Measurements from ENCODE around the gene ATP6V0C. TPM values are rescaled to one million over a fixed set of nuclear protein-coding genes. Genes with fewer than 3 reads are reported as not detected.

The ATP6V0C gene
- total and polyA plus RNA-seq, 2 of the 13 experiments (the other 11 are each of a cell fraction or from before 2014, with no cell fraction given): 10.4 to 20.1 TPM

DNA sequence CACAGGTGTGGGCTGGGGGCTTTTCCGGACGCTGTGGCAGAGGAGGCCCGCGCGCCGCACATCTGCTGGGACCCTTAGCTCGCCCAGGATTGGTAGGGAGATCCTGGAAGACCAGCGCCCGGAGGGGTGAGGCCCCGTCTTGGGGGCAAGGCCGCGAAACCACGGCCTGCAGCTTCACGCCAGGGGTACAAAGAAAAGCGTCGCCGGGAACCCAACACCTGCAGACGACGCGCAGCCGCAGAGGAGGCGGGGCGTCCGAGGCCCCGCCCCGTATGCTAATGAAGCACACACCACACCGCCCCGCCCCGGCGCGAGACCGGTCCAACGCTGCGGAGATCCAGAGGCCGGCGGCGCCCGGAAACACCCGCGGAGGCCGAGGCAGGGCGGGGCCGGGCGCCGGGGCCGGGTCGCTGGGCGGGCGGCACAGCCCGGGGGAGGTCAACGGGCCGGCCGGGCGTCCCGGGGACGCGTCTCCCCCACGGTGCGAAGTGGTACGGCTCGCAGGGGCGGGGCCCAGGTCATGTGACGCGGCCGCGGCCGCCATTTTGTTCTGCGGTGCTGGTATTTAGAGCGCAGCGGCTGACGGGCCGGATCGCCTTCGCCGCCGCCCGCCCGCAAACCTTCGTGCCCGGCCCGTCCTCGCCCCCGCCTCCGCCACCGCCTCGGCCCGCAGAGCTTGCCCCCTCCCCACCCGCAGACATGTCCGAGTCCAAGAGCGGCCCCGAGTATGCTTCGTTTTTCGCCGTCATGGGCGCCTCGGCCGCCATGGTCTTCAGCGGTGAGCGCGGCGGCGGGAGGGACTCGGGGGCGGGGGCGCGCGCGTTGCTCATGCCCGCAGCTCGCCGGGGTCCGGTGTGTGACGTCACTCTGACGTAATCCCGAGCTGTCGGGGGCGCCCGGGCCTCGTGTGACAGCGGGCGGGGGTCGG is at the start of gene ATP6V0C (continued):
- peak; percentile 3; the same call in 1 of the 2 replicates for TF ChIP-seq ZZZ3 (CRISPR knock-in tag; IDR thresholded peaks at IDR 0.05; ENCODE audit: borderline replicate concordance)
- TF ChIP-seq BRD4 (CRISPR knock-in tag; IDR thresholded peaks at IDR 0.05): 0 out of 2 replicates have a peak, but pooled peaks have one; percentile 35
- 0 out of 2 replicates have a peak, but pooled peaks have one; percentile 9 for TF ChIP-seq ZNF567 (CRISPR knock-in tag; IDR thresholded peaks at IDR 0.05; ENCODE audit: borderline replicate concordance)
- TF ChIP-seq, protein P1, sequence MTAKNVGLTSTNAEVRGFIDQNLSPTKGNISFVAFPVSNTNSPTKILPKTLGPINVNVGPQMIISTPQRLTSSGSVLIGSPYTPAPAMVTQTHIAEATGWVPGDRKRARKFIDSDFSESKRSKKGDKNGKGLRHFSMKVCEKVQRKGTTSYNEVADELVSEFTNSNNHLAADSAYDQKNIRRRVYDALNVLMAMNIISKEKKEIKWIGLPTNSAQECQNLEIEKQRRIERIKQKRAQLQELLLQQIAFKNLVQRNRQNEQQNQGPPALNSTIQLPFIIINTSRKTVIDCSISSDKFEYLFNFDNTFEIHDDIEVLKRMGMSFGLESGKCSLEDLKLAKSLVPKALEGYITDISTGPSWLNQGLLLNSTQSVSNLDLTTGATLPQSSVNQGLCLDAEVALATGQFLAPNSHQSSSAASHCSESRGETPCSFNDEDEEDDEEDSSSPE (CRISPR knock-in tag; IDR thresholded peaks at IDR 0.05): no peak
- no peak for TF ChIP-seq PRPF4 (IDR thresholded peaks at IDR 0.05; ENCODE audit: low read depth, low read length, poor library complexity, severe bottlenecking)
- TF ChIP-seq, protein P2, sequence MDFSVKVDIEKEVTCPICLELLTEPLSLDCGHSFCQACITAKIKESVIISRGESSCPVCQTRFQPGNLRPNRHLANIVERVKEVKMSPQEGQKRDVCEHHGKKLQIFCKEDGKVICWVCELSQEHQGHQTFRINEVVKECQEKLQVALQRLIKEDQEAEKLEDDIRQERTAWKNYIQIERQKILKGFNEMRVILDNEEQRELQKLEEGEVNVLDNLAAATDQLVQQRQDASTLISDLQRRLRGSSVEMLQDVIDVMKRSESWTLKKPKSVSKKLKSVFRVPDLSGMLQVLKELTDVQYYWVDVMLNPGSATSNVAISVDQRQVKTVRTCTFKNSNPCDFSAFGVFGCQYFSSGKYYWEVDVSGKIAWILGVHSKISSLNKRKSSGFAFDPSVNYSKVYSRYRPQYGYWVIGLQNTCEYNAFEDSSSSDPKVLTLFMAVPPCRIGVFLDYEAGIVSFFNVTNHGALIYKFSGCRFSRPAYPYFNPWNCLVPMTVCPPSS (IDR thresholded peaks at IDR 0.05): no peak
- no peak for TF ChIP-seq ZNF30 (CRISPR knock-in tag; IDR thresholded peaks at IDR 0.05)
- TF ChIP-seq ZSCAN9 (CRISPR knock-in tag; IDR thresholded peaks at IDR 0.05; ENCODE audit: borderline replicate concordance): no peak
- no peak for TF ChIP-seq SNAPC2 (CRISPR knock-in tag; IDR thresholded peaks at IDR 0.05)
- TF ChIP-seq ZNF891 (CRISPR knock-in tag; IDR thresholded peaks at IDR 0.05): no peak
- TF ChIP-seq, protein P3, sequence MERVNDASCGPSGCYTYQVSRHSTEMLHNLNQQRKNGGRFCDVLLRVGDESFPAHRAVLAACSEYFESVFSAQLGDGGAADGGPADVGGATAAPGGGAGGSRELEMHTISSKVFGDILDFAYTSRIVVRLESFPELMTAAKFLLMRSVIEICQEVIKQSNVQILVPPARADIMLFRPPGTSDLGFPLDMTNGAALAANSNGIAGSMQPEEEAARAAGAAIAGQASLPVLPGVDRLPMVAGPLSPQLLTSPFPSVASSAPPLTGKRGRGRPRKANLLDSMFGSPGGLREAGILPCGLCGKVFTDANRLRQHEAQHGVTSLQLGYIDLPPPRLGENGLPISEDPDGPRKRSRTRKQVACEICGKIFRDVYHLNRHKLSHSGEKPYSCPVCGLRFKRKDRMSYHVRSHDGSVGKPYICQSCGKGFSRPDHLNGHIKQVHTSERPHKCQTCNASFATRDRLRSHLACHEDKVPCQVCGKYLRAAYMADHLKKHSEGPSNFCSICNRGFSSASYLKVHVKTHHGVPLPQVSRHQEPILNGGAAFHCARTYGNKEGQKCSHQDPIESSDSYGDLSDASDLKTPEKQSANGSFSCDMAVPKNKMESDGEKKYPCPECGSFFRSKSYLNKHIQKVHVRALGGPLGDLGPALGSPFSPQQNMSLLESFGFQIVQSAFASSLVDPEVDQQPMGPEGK (CRISPR knock-in tag; IDR thresholded peaks at IDR 0.05): peak; percentile 2; the same call in 1 of the 2 replicates
- TF ChIP-seq RELA (CRISPR knock-in tag; IDR thresholded peaks at IDR 0.05): no peak
- TF ChIP-seq ARNT (IDR thresholded peaks at IDR 0.05): no peak
- TF ChIP-seq, protein P4, sequence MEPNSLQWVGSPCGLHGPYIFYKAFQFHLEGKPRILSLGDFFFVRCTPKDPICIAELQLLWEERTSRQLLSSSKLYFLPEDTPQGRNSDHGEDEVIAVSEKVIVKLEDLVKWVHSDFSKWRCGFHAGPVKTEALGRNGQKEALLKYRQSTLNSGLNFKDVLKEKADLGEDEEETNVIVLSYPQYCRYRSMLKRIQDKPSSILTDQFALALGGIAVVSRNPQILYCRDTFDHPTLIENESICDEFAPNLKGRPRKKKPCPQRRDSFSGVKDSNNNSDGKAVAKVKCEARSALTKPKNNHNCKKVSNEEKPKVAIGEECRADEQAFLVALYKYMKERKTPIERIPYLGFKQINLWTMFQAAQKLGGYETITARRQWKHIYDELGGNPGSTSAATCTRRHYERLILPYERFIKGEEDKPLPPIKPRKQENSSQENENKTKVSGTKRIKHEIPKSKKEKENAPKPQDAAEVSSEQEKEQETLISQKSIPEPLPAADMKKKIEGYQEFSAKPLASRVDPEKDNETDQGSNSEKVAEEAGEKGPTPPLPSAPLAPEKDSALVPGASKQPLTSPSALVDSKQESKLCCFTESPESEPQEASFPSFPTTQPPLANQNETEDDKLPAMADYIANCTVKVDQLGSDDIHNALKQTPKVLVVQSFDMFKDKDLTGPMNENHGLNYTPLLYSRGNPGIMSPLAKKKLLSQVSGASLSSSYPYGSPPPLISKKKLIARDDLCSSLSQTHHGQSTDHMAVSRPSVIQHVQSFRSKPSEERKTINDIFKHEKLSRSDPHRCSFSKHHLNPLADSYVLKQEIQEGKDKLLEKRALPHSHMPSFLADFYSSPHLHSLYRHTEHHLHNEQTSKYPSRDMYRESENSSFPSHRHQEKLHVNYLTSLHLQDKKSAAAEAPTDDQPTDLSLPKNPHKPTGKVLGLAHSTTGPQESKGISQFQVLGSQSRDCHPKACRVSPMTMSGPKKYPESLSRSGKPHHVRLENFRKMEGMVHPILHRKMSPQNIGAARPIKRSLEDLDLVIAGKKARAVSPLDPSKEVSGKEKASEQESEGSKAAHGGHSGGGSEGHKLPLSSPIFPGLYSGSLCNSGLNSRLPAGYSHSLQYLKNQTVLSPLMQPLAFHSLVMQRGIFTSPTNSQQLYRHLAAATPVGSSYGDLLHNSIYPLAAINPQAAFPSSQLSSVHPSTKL (CRISPR knock-in tag; IDR thresholded peaks at IDR 0.05): no peak
- TF ChIP-seq MBD4 (IDR thresholded peaks at IDR 0.05; ENCODE audit: borderline replicate concordance, low read length): no peak
- TF ChIP-seq HOXD1 (CRISPR knock-in tag; IDR thresholded peaks at IDR 0.05): 0 out of 2 replicates have a peak, but pooled peaks have one; percentile 40
- TF ChIP-seq TBP (CRISPR knock-in tag; IDR thresholded peaks at IDR 0.05): no peak
